Measurements from ENCODE around the gene VSIG10L2. TPM values are rescaled to one million over a fixed set of nuclear protein-coding genes. Genes with fewer than 3 reads are reported as not detected.

Gene VSIG10L2
- total RNA-seq, 1 experiment from 2014 or later = not detected

DNA sequence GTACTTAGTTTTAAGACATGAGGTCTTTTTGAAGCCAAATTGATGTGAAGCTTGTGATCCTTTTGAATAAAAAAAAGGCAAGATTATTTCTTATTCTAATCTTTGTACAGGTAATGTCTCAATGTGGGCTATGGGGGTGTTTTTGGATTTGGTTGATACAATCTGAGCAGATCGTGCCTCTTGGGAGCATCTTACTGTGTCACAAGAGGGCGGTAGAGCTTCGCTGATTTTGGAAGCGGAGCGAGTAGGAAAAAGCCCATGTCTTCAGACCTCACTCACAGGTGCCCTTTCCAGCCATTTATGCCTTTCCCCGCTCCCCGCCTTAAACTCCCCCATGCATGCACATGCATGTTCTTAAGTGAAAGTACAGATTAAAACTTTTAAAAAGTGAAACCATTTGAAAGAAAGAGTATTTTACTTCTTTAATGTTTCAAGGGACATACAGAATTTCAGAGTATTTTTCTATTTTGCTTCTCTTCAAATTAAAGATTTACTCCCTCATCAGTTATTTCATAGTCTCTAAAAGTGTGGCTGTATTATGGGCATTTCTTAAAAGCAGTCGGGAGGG is 22.7 kb upstream of the VSIG10L2 start:
- H4K91ac ChIP-seq (ENCODE audit: insufficient read length, low read depth, low read length) = no peak overlapping the region
- H3K36me3 Mint-ChIP-seq (ENCODE audit: insufficient read depth in 1 of 3, low read depth in 3 of 3) = no peaks in the 10 kb centered on the region

More for the DNA sequence above, 22.7 kb upstream of the VSIG10L2 start:
- Histone ChIP-seq H3K4me2 (ENCODE audit: insufficient read depth, insufficient read length, low read length) (no peak overlapping the region), H2BK120ac (ENCODE audit: low read depth, low read length, poor library complexity, severe bottlenecking) (no peak overlapping the region), H3K27me3 (ENCODE audit: insufficient read depth, low read length) (no peaks in the 10 kb centered on the region), H2AFZ (ENCODE audit: low read length) (no peak overlapping the region), H3K4ac (ENCODE audit: low read depth, low read length) (no peak overlapping the region), H2BK12ac (ENCODE audit: insufficient read length, low read depth, low read length) (no peak overlapping the region), H2BK5ac (ENCODE audit: insufficient read length, low read length) (no peak overlapping the region), H3K56ac (ENCODE audit: insufficient read length, low read depth, low read length) (no peak overlapping the region), H4K8ac (replicated peaks; ENCODE audit: insufficient read length, low read depth, low read length) (no peak overlapping the region), H3K23me2 (ENCODE audit: insufficient read length, low read depth, low read length, poor library complexity, severe bottlenecking) (no peaks in the 10 kb centered on the region), H3K79me1 (ENCODE audit: insufficient read depth, low read depth, low read length, poor library complexity, severe bottlenecking) (no peaks in the 10 kb centered on the region), H2AK5ac (ENCODE audit: insufficient read length, low read length) (no peak overlapping the region), H2BK20ac (ENCODE audit: low read depth, low read length, poor library complexity, severe bottlenecking) (no peak overlapping the region), H4K20me1 (ENCODE audit: control insufficient read depth, insufficient read depth, insufficient read length) (no peaks in the 10 kb centered on the region), H3K23ac (ENCODE audit: insufficient read length, low read depth, low read length) (no peak overlapping the region), H3K18ac (ENCODE audit: insufficient read length, low read depth, low read length) (no peak overlapping the region), H3K27ac (ENCODE audit: insufficient read length, low read depth, low read length) (no peak overlapping the region), H3K14ac (ENCODE audit: insufficient read depth, low read length) (no peak overlapping the region), H3T11ph (ENCODE audit: low read length) (no peak overlapping the region), H3K9ac (ENCODE audit: extremely low read depth, insufficient read length, low read length) (no peak overlapping the region), H3K79me2 (ENCODE audit: insufficient read depth, low read length) (no peaks in the 10 kb centered on the region), H2BK15ac (ENCODE audit: low read depth, low read length) (no peak overlapping the region), H3K4me1 (ENCODE audit: insufficient read depth, low read length) (no peaks in the 10 kb centered on the region), H4K5ac (ENCODE audit: insufficient read length, low read depth, low read length) (no peak overlapping the region), H3K9me3 (ENCODE audit: control insufficient read depth, low read depth, low read length) (no peaks in the 10 kb centered on the region)
- DNase-seq = peak; percentile 67
- no peak overlapping the region for H3K27ac Mint-ChIP-seq
- WGBS (ENCODE audit: extremely low coverage, insufficient read length, low lambda C conversion rate) = no CpG with 5 or more reads among the region's 8 CpGs
- no peak overlapping the region for H3K4me3 Mint-ChIP-seq
- H3K4me1 Mint-ChIP-seq = peaks cover 14 to 17% of the 10 kb centered on the region in 2 experiments
- TF ChIP-seq, protein P1, sequence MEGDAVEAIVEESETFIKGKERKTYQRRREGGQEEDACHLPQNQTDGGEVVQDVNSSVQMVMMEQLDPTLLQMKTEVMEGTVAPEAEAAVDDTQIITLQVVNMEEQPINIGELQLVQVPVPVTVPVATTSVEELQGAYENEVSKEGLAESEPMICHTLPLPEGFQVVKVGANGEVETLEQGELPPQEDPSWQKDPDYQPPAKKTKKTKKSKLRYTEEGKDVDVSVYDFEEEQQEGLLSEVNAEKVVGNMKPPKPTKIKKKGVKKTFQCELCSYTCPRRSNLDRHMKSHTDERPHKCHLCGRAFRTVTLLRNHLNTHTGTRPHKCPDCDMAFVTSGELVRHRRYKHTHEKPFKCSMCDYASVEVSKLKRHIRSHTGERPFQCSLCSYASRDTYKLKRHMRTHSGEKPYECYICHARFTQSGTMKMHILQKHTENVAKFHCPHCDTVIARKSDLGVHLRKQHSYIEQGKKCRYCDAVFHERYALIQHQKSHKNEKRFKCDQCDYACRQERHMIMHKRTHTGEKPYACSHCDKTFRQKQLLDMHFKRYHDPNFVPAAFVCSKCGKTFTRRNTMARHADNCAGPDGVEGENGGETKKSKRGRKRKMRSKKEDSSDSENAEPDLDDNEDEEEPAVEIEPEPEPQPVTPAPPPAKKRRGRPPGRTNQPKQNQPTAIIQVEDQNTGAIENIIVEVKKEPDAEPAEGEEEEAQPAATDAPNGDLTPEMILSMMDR (conservative IDR thresholded peaks at IDR 0.05) = peak; percentile 92
- no peaks in the 10 kb centered on the region; a peak in 1 of 5 replicates for H3K9me3 Mint-ChIP-seq
- peaks cover 3% of the 10 kb centered on the region; the same call in 1 of the 2 replicates for H3K27me3 Mint-ChIP-seq (ENCODE audit: low read depth)

Data from H9 (cell line).